A549 (cell line): ENCODE measurements around the gene C20orf204. TPM values are rescaled to one million over a fixed set of nuclear protein-coding genes. Genes with fewer than 3 reads are reported as not detected.

Experiments used
- ATAC-seq, 2 experiments: fragments of 200-7000 bp in 1 of 2; fragments of >200 bp in 1 of 2; cut with Nextera tagmentation in 1 of 2; cut with Tn5 transposase in 1 of 2; 3 replicates each; pipeline versions ENCODE4 v1.8.0 to v1.9.1; 2018 to 2020; ENCODE audit warnings: mild to moderate bottlenecking in 1 of 2, moderate library complexity in 1 of 2
- CTCF ChIA-PET: fragments of 300-600 bp; sonication (Branson Sonifier 250); formaldehyde crosslinking; extraction: SDS; loops from one replicate; lab custom pipeline; 2021; ENCODE audit warnings: antibody characterized with exemption, inconsistent platforms; lab: Yijun Ruan, JAX
- POLR2A ChIA-PET: fragments of 350-600 bp; formaldehyde crosslinking; extraction: SDS; loops from one replicate; lab custom pipeline; 2021; ENCODE audit warnings: antibody characterized with exemption, inconsistent platforms; lab: Yijun Ruan, JAX
- DNase-seq, 2 experiments: peaks; one replicate each; pipeline versions ENCODE4 v3.0.0 to v3.0.0-alpha.2; 2011 to 2016; ENCODE audit warnings: low read depth in 1 of 2, low spot score in 1 of 2
- FAIRE-seq: peaks from 2 replicates; lab custom pipeline; 2011; peaks lifted over from hg19 to GRCh38; lab: Jason Lieb, UNC
- H3K27ac ChIP-seq, 2 experiments: fragments of >200 bp; sonication (Bioruptor Twin); formaldehyde crosslinking; 3 replicates each; pipeline ENCODE4 v1.5.1; 2016 to 2017
- H3K4me1 ChIP-seq: fragments of >200 bp; sonication (Bioruptor Twin); formaldehyde crosslinking; 3 replicates; pipeline ENCODE4 v1.6.1; 2016
- H3K4me2 ChIP-seq: fragments of >200 bp; sonication (Bioruptor Twin); formaldehyde crosslinking; 3 replicates; pipeline ENCODE4 v1.6.1; 2016
- H3K4me3 ChIP-seq: fragments of >200 bp; sonication (Bioruptor Twin); formaldehyde crosslinking; 3 replicates; pipeline ENCODE4 v1.5.1; 2016
- H3K9me3 ChIP-seq: fragments of >200 bp; sonication (Bioruptor Twin); formaldehyde crosslinking; 3 replicates; pipeline ENCODE4 v1.6.1; 2016
- BHLHE40 ChIP-seq: IDR thresholded peaks from 2 replicates; pipeline ENCODE4 v1.6.1; 2012; ENCODE audit warnings: low read depth, low read length, inconsistent platforms
- EHF ChIP-seq: fragments of 250-450 bp; sonication (Bioruptor Pico); IDR thresholded peaks from 2 replicates; pipeline ENCODE4 v1.5.0; 2020; ENCODE audit warnings: mild to moderate bottlenecking
- EHMT2 ChIP-seq: fragments of 200-600 bp; sonication (generic); IDR thresholded peaks from 2 replicates; pipeline ENCODE4 v1.6.1; 2016; ENCODE audit warnings: antibody characterized with exemption, low read depth, mild to moderate bottlenecking, moderate library complexity
- EP300 ChIP-seq, 2 experiments: fragments of >200 bp; sonication (Bioruptor Twin); formaldehyde crosslinking; IDR thresholded peaks; 2 replicates in 1 of 2; 3 replicates in 1 of 2; pipeline ENCODE4 v1.6.1; 2016 to 2017
- HDAC2 ChIP-seq: fragments of 200-600 bp; sonication (generic); IDR thresholded peaks from 2 replicates; pipeline ENCODE4 v1.6.1; 2016
- HEYL ChIP-seq: fragments of 250-450 bp; sonication (Bioruptor Pico); IDR thresholded peaks from 2 replicates; pipeline ENCODE4 v1.8.0; 2021; ENCODE audit warnings: mild to moderate bottlenecking, moderate library complexity
- HOXA7 ChIP-seq: fragments of 250-450 bp; sonication (Bioruptor Pico); IDR thresholded peaks from 2 replicates; pipeline ENCODE4 v1.5.0; 2020; ENCODE audit warnings: mild to moderate bottlenecking, moderate library complexity
- HOXB5 ChIP-seq: fragments of 250-450 bp; sonication (Bioruptor Pico); IDR thresholded peaks from 2 replicates; pipeline ENCODE4 v1.5.0; 2020; ENCODE audit warnings: mild to moderate bottlenecking, moderate library complexity
- JUN ChIP-seq, 2 experiments: fragments of >200 bp; sonication (Bioruptor Twin); formaldehyde crosslinking; IDR thresholded peaks; 2 replicates in 1 of 2; 3 replicates in 1 of 2; pipeline ENCODE4 v1.6.1; 2016 to 2017
- JUNB ChIP-seq: fragments of >200 bp; sonication (Bioruptor Twin); formaldehyde crosslinking; IDR thresholded peaks from 2 replicates; pipeline ENCODE4 v1.6.1; 2016
- KDM1A ChIP-seq: fragments of 200-600 bp; sonication (generic); IDR thresholded peaks from 2 replicates; pipeline ENCODE4 v1.6.1; 2016; ENCODE audit warnings: low read depth, mild to moderate bottlenecking
- KDM5A ChIP-seq: fragments of 200-600 bp; sonication (generic); IDR thresholded peaks from 2 replicates; pipeline ENCODE4 v1.6.1; 2016; ENCODE audit warnings: antibody characterized with exemption, mild to moderate bottlenecking
- PHF8 ChIP-seq: fragments of 200-600 bp; sonication (generic); IDR thresholded peaks from 2 replicates; pipeline ENCODE4 v1.6.1; 2016; ENCODE audit warnings: low read depth, mild to moderate bottlenecking, antibody characterized with exemption, moderate library complexity, borderline replicate concordance
- RARB ChIP-seq: fragments of 250-450 bp; sonication (Bioruptor Pico); IDR thresholded peaks from 2 replicates; pipeline ENCODE4 v1.8.0; 2021; ENCODE audit warnings: mild to moderate bottlenecking, moderate library complexity
- TP53 ChIP-seq: fragments of 250-450 bp; sonication (Bioruptor Pico); IDR thresholded peaks from 2 replicates; pipeline ENCODE4 v1.5.0; 2021; ENCODE audit warnings: mild to moderate bottlenecking, moderate library complexity
- ZFP36 ChIP-seq: fragments of 450-650 bp; IDR thresholded peaks from 2 replicates; pipeline ENCODE4 v1.6.1; 2014; ENCODE audit warnings: borderline replicate concordance; ENCODE audit not compliant: partially characterized antibody
- ZNF302 ChIP-seq: fragments of 250-450 bp; sonication (Bioruptor Pico); IDR thresholded peaks from 2 replicates; pipeline ENCODE4 v1.9.0; 2021; ENCODE audit warnings: inconsistent platforms, mild to moderate bottlenecking, moderate library complexity
- ZSCAN20 ChIP-seq: fragments of 250-450 bp; sonication (Bioruptor Pico); IDR thresholded peaks from 2 replicates; pipeline ENCODE4 v1.8.0; 2022; ENCODE audit warnings: mild to moderate bottlenecking, moderate library complexity
- WGBS: methylation state at CpG from one replicate; pipeline ENCODE4 v1.1.6; 2017; ENCODE audit errors: missing lambda C conversion rate; 5-methylcytosine and 5-hydroxymethylcytosine counted together
- polyA plus RNA-seq, 4 experiments: library from polyadenylated mRNA; depleted of rRNA in 3 of 4; stranded (reverse); fragments of >200 nt; fragmentation: RNase III in 1 of 4; extraction: RNeasy Plus Mini Kit Qiagen cat#74134 plus additional on column Dnase treatment in 1 of 4; gene quantifications; 2 replicates in 3 of 4; 3 replicates in 1 of 4; pipeline ENCODE4 v1.2.3, GENCODE V29; 2011 to 2017
- TF ChIP-seq, protein P1 (sequence below): fragments of >200 bp; sonication (Bioruptor Twin); formaldehyde crosslinking; IDR thresholded peaks from 3 replicates; pipeline ENCODE4 v1.5.1; 2016
- TF ChIP-seq, protein P2 (sequence below): IDR thresholded peaks from 2 replicates; pipeline ENCODE4 v1.6.1; 2012
- TF ChIP-seq, protein P3 (sequence below): fragments of >200 bp; sonication (Bioruptor Twin); formaldehyde crosslinking; IDR thresholded peaks from 2 replicates; pipeline ENCODE4 v1.6.1; 2016
- TF ChIP-seq, protein P4 (sequence below): fragments of 200-600 bp; sonication (generic); IDR thresholded peaks from 2 replicates; pipeline ENCODE4 v1.6.1; 2016; ENCODE audit warnings: antibody characterized with exemption, mild to moderate bottlenecking, moderate library complexity

The C20orf204 gene
- polyA plus RNA-seq, 2 of the 4 experiments (the other 2 are of a cell fraction) = 0.21 to 0.59 TPM

DNA sequence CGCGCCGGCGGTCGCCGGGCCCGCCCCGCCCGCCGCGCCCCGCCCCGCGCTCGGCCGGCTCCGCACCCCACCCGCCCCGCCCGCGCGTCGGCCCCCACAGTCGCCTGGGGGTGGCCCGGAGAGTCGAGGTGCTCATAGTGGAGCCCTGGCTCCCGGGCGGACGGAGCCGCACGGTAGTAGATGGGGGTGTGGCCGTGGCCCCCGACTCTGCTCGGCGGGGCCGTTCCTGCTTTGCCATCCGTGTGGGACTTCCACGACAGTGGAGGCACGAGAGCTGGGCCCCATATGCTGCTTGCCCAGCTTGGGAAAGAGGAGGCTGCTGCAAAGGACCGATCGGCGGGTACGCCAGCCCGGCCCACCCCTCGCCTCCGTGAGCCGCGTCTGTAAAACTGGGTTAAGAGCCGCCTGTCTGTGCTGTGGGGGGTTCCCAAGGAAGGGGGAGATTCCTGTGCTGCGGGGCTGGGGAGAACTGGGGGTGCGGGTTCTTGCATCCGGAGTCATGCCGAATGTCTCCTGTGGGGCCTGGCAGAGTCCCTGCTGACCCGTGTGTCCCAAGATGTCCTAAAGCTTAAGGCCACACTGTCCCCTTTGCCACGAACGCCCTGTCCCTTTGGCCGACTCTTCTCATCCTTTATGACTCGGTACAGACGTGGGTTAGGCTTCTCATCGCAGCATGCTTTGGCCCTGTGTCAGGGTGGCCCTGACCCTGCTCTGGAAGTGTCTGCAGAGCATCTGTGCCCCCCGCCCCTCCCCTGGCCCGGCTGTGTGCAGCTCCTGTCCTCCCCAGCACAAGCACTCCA, 44.2 kb downstream of the C20orf204 start, which contains the start of gene OPRL1:
OPRL1 (plus strand) TSS at position 70 of the 800 bp plus-strand sequence. CDS start 12,639 bp downstream, outside the sequence.
- ChIA-PET POLR2A (interaction anchor here (0.7 to 1.5 kb wide), 2 partner anchors 17 to 100 kb away, joined by 7 to 12 read pairs; partner anchors contain the start of gene TCEA2), CTCF (interaction anchor here (0.6 to 9.1 kb wide), 8 partner anchors 11 to 100 kb away, joined by 3 to 121 read pairs (median 4); partner anchors contain the start of gene PRPF6)
- no peak for DNase-seq
- H3K4me2 ChIP-seq = peak within 1 kb of the TSS; percentile 100
- peak within 1 kb of the TSS; percentile 89 for H3K4me3 ChIP-seq
- TF ChIP-seq KDM1A = no peak
- TF ChIP-seq, protein P1, sequence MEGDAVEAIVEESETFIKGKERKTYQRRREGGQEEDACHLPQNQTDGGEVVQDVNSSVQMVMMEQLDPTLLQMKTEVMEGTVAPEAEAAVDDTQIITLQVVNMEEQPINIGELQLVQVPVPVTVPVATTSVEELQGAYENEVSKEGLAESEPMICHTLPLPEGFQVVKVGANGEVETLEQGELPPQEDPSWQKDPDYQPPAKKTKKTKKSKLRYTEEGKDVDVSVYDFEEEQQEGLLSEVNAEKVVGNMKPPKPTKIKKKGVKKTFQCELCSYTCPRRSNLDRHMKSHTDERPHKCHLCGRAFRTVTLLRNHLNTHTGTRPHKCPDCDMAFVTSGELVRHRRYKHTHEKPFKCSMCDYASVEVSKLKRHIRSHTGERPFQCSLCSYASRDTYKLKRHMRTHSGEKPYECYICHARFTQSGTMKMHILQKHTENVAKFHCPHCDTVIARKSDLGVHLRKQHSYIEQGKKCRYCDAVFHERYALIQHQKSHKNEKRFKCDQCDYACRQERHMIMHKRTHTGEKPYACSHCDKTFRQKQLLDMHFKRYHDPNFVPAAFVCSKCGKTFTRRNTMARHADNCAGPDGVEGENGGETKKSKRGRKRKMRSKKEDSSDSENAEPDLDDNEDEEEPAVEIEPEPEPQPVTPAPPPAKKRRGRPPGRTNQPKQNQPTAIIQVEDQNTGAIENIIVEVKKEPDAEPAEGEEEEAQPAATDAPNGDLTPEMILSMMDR = no peak
- TF ChIP-seq, protein P2, sequence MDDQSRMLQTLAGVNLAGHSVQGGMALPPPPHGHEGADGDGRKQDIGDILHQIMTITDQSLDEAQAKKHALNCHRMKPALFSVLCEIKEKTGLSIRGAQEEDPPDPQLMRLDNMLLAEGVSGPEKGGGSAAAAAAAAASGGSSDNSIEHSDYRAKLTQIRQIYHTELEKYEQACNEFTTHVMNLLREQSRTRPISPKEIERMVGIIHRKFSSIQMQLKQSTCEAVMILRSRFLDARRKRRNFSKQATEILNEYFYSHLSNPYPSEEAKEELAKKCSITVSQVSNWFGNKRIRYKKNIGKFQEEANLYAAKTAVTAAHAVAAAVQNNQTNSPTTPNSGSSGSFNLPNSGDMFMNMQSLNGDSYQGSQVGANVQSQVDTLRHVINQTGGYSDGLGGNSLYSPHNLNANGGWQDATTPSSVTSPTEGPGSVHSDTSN = no peak
- TF ChIP-seq HEYL (CRISPR knock-in tag) = no peak
- no peak for TF ChIP-seq HDAC2
- no peak for TF ChIP-seq EHF (CRISPR knock-in tag)
- TF ChIP-seq EHMT2 = no peak
- TF ChIP-seq KDM5A = no peak
- TF ChIP-seq, protein P3, sequence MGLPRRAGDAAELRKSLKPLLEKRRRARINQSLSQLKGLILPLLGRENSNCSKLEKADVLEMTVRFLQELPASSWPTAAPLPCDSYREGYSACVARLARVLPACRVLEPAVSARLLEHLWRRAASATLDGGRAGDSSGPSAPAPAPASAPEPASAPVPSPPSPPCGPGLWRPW = no peak
- no peak for TF ChIP-seq HOXB5
- TF ChIP-seq JUN (IDR thresholded peaks at IDR 0.05) = no peak
- TF ChIP-seq ZSCAN20 (CRISPR knock-in tag) = no peak
- TF ChIP-seq JUNB = no peak
- TF ChIP-seq HOXA7 (CRISPR knock-in tag) = no peak
- no peak for TF ChIP-seq EP300 (IDR thresholded peaks at IDR 0.05)
- TF ChIP-seq TP53 (CRISPR knock-in tag) = no peak
- TF ChIP-seq RARB (CRISPR knock-in tag) = no peak
- TF ChIP-seq ZFP36 = no peak
- TF ChIP-seq ZNF302 = no peak
- peak within 1 kb of the TSS; percentile 93 to 96 for H3K27ac ChIP-seq
- 71% methylated on average over 20 of the region's 62 CpGs for WGBS
- peak in 1 of 2 experiments; percentile 1; a peak in 3 of 6 replicates for ATAC-seq
- H3K9me3 ChIP-seq = no peaks in the 10 kb centered on the region
- FAIRE-seq = no peak
- H3K4me1 ChIP-seq = peaks cover 27% of the 10 kb centered on the region

DNA sequence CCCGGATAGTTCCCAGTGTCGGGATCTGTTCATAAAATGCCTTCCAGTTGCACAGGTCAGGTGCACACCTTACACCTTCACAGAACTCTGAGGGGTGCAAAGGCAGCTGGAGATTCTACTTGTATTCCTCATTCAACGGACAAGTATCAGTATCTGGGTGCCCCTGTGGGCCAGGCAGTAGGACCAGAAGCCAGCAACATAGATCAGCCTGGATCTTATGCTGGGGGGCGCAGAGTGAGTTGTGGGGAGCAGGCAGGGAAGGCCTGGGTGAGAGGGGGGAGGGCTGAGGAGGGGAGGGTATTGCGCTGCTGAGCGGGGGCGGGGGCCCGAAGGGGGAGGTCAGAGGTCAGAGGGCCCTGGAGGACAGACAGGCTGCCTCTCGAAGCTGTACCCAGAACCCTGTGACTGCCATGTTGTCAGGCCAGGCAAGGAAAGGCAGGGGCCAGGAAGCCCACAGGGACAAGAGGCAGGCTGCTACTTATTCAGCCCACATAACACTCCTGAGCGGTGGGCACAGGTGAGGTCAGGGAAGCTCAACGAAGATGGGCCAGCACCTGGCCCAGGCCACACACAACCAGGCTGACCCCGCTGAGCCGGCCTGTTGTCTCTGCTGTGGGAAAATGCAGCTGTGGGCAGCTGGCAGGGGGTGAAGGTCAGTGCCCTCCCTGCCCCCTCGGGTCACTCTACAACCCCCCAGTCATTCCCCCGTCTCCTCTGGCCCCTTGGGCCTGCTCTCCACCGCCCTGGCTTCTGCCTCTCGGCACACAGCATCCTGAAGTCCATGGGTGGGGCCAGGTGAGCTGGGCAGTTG, 45.0 kb downstream of the C20orf204 start:
- ChIA-PET POLR2A (no interaction called here), CTCF (interaction anchor here (0.8 to 9.1 kb wide), 7 partner anchors 9 to 101 kb away, joined by 3 to 121 read pairs (median 5); partner anchors contain the start of gene PRPF6)
- peaks cover 27% of the 10 kb centered on the region for H3K4me1 ChIP-seq
- ATAC-seq (no peak), FAIRE-seq (no peak), DNase-seq (no peak)
- no peaks in the 10 kb centered on the region for H3K9me3 ChIP-seq
- TF ChIP-seq HDAC2 (no peak), PHF8 (no peak), BHLHE40 (no peak)
- TF ChIP-seq, protein P4, sequence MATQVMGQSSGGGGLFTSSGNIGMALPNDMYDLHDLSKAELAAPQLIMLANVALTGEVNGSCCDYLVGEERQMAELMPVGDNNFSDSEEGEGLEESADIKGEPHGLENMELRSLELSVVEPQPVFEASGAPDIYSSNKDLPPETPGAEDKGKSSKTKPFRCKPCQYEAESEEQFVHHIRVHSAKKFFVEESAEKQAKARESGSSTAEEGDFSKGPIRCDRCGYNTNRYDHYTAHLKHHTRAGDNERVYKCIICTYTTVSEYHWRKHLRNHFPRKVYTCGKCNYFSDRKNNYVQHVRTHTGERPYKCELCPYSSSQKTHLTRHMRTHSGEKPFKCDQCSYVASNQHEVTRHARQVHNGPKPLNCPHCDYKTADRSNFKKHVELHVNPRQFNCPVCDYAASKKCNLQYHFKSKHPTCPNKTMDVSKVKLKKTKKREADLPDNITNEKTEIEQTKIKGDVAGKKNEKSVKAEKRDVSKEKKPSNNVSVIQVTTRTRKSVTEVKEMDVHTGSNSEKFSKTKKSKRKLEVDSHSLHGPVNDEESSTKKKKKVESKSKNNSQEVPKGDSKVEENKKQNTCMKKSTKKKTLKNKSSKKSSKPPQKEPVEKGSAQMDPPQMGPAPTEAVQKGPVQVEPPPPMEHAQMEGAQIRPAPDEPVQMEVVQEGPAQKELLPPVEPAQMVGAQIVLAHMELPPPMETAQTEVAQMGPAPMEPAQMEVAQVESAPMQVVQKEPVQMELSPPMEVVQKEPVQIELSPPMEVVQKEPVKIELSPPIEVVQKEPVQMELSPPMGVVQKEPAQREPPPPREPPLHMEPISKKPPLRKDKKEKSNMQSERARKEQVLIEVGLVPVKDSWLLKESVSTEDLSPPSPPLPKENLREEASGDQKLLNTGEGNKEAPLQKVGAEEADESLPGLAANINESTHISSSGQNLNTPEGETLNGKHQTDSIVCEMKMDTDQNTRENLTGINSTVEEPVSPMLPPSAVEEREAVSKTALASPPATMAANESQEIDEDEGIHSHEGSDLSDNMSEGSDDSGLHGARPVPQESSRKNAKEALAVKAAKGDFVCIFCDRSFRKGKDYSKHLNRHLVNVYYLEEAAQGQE = no peak
- 86% methylated on average over 10 of the region's 17 CpGs for WGBS
- peak overlapping the region; percentile 100; the same call in 2 of the 3 replicates for H3K4me2 ChIP-seq
- H3K4me3 ChIP-seq = no peak overlapping the region
- H3K27ac ChIP-seq = no peak overlapping the region; a peak in 2 of 6 replicates
